PC-9 (cell line): ENCODE measurements around the gene RENBP. TPM values are rescaled to one million over a fixed set of nuclear protein-coding genes. Genes with fewer than 3 reads are reported as not detected.

Source experiments
- BruUV-seq: library from RNA; stranded (reverse); fragments of 400-500 nt; replicated peaks from 2 replicates; lab custom pipeline; 2021; lab: Mats Ljungman, UMichigan
- CTCF ChIA-PET: fragments of 300-600 bp; sonication (Branson Sonifier 250); formaldehyde crosslinking; loops from one replicate; lab custom pipeline; 2022; ENCODE audit warnings: antibody characterized with exemption; lab: Charles Lee
- POLR2A ChIA-PET: fragments of 300-600 bp; sonication (Branson Sonifier 250); formaldehyde crosslinking; loops from one replicate; lab custom pipeline; 2022; ENCODE audit warnings: antibody characterized with exemption; ENCODE audit not compliant: unreplicated experiment; lab: Charles Lee
- DNase-seq, 2 experiments: peaks; one replicate each; pipeline versions ENCODE4 v3.0.0 to v3.0.0-alpha.2; 2015 to 2022; ENCODE audit warnings: mixed read lengths in 1 of 2
- H2AFZ ChIP-seq: fragments of 200-600 bp; sonication (generic); 2 replicates; pipeline ENCODE4 v1.8.1; 2017; ENCODE audit warnings: antibody characterized with exemption
- H3F3A ChIP-seq: fragments of 200-600 bp; sonication (generic); 2 replicates; pipeline ENCODE4 v1.8.1; 2017; ENCODE audit warnings: antibody characterized with exemption, mild to moderate bottlenecking, low read depth; ENCODE audit not compliant: insufficient read depth
- H3K27ac ChIP-seq: fragments of 200-600 bp; sonication (generic); 2 replicates; pipeline ENCODE4 v1.6.1; 2016; ENCODE audit warnings: mixed run types
- H3K27me3 ChIP-seq: fragments of 200-600 bp; sonication (generic); 2 replicates; pipeline ENCODE4 v1.6.1; 2016; ENCODE audit warnings: low read depth, mixed run types; ENCODE audit not compliant: insufficient read depth
- H3K36me3 ChIP-seq: fragments of 200-600 bp; sonication (generic); 2 replicates; pipeline ENCODE4 v1.6.1; 2016; ENCODE audit warnings: low read depth, mixed run types
- H3K4me1 ChIP-seq: fragments of 200-600 bp; sonication (generic); replicated peaks from 2 replicates; pipeline ENCODE4 v1.6.1; 2016; ENCODE audit warnings: mixed run types; ENCODE audit not compliant: insufficient read depth
- H3K4me2 ChIP-seq: fragments of 200-600 bp; sonication (generic); 2 replicates; pipeline ENCODE4 v1.6.1; 2017; ENCODE audit warnings: mixed run types
- H3K4me3 ChIP-seq: fragments of 200-600 bp; sonication (generic); 2 replicates; pipeline ENCODE4 v1.6.1; 2016; ENCODE audit warnings: mixed run types
- H3K79me2 ChIP-seq: fragments of 200-600 bp; sonication (generic); 2 replicates; pipeline ENCODE4 v1.6.1; 2017; ENCODE audit warnings: low read depth, mixed run types
- H3K9me2 ChIP-seq: fragments of 200-600 bp; sonication (generic); 2 replicates; pipeline ENCODE4 v1.8.1; 2017; ENCODE audit warnings: mild to moderate bottlenecking; ENCODE audit not compliant: insufficient read depth
- H3K9me3 ChIP-seq: fragments of 200-600 bp; sonication (generic); 2 replicates; pipeline ENCODE4 v1.8.1; 2016; ENCODE audit warnings: low read depth; ENCODE audit not compliant: insufficient read depth
- H4K20me1 ChIP-seq: fragments of 200-600 bp; sonication (generic); 2 replicates; pipeline ENCODE4 v1.8.1; 2017; ENCODE audit not compliant: insufficient read depth
- CTCF ChIP-seq: fragments of 200-600 bp; sonication (generic); conservative IDR thresholded peaks from 2 replicates; pipeline ENCODE4 v1.6.1; 2017; ENCODE audit warnings: mixed run types, antibody characterized with exemption, mild to moderate bottlenecking, moderate library complexity
- EZH2 ChIP-seq: fragments of 200-600 bp; sonication (generic); IDR thresholded peaks from 2 replicates; pipeline ENCODE4 v1.8.0; 2017; ENCODE audit warnings: antibody characterized with exemption, low read depth
- intact Hi-C: fragments of 100-400 bp; cut with micrococcal nuclease; formaldehyde crosslinking; loops from one replicate; pipeline ENCODE4 v1.10.0; 2022; ENCODE audit not compliant: unreplicated experiment
- total RNA-seq: library from RNA; stranded (reverse); gene quantifications from 2 replicates; pipeline ENCODE4 v1.2.3, GENCODE V29; 2021

The RENBP gene
- total RNA-seq, 1 experiment from 2014 or later, result 6.8 TPM

- peak in 1 of 2 experiments; percentile 40 for DNase-seq
- POLR2A ChIA-PET, result interaction anchor here (0.5 to 0.6 kb wide), 2 partner anchors 9 to 132 kb away, joined by 4 to 7 read pairs; no protein-coding TSS in a partner anchor
- Histone ChIP-seq H2AFZ (no peak within 1 kb of the TSS), H3K9me2 (no peaks in the 10 kb centered on the region), H3K36me3 (no peaks in the 10 kb centered on the region), H4K20me1 (no peaks in the 10 kb centered on the region), H3K27me3 (no peaks in the 10 kb centered on the region), H3K79me2 (no peaks in the 10 kb centered on the region), H3K4me3 (peak within 1 kb of the TSS; percentile 86; the same call in 1 of the 2 replicates), H3K9me3 (no peaks in the 10 kb centered on the region), H3K27ac (peak within 1 kb of the TSS; percentile 86), H3K4me2 (peak within 1 kb of the TSS; percentile 98), H3F3A (peaks cover 18% of the 10 kb centered on the region; the same call in 1 of the 2 replicates), H3K4me1 (peaks cover 17% of the 10 kb centered on the region; the same call in 1 of the 2 replicates)
- TSS peak; percentile 99 for BruUV-seq
- CTCF ChIA-PET, result no interaction called here
- intact Hi-C loops, result no loop called here
- TF ChIP-seq CTCF (no peak), EZH2 (no peak)
Measured at GRCh38 chrX:153925739-153926551, 18.5 kb downstream of the RENBP start, which contains the start of gene ARHGAP4. TSS of gene ARHGAP4 (minus strand) at chrX:153926264. CDS start at chrX:153926202, 62 bp downstream.

DNA sequence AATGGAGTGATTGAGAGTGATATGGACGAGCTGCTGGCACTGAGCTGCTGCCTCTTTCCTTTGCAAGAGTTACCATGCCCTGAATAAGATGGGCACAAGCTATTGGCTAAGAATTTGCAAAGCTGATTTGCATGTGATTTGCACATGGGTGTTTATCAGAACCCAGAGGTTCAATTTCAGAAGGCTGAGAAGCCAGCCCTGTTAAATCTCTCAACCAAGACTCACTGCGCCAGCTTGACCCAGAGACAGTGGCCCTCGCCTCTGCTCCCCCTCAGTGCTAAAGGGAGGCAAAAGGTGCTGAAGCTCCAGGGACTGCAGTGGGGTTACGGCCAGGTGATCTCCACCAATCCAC is 19.1 kb downstream of the RENBP start:
- Histone ChIP-seq H3K4me2 (peak overlapping the region; percentile 26; the same call in 1 of the 2 replicates), H2AFZ (no peak overlapping the region), H3K9me2 (no peaks in the 10 kb centered on the region), H3K79me2 (no peaks in the 10 kb centered on the region), H3K36me3 (no peaks in the 10 kb centered on the region), H3K27me3 (no peaks in the 10 kb centered on the region), H4K20me1 (no peaks in the 10 kb centered on the region), H3K4me3 (no peak overlapping the region), H3K4me1 (peaks cover 17% of the 10 kb centered on the region; the same call in 1 of the 2 replicates), H3F3A (peaks cover 18% of the 10 kb centered on the region; the same call in 1 of the 2 replicates), H3K9me3 (no peaks in the 10 kb centered on the region), H3K27ac (no peak overlapping the region)
- no peak for DNase-seq
- intact Hi-C loops, result no loop called here
- BruUV-seq, result no TSS peak
- ChIA-PET POLR2A (interaction anchor here (0.5 kb wide), 1 partner anchor 8 kb away, joined by 7 read pairs; no protein-coding TSS in a partner anchor), CTCF (interaction anchor here (0.6 kb wide), 1 partner anchor 170 kb away, joined by 6 read pairs; no protein-coding TSS in a partner anchor)
- TF ChIP-seq EZH2, result no peak
- no peak for TF ChIP-seq CTCF

DNA sequence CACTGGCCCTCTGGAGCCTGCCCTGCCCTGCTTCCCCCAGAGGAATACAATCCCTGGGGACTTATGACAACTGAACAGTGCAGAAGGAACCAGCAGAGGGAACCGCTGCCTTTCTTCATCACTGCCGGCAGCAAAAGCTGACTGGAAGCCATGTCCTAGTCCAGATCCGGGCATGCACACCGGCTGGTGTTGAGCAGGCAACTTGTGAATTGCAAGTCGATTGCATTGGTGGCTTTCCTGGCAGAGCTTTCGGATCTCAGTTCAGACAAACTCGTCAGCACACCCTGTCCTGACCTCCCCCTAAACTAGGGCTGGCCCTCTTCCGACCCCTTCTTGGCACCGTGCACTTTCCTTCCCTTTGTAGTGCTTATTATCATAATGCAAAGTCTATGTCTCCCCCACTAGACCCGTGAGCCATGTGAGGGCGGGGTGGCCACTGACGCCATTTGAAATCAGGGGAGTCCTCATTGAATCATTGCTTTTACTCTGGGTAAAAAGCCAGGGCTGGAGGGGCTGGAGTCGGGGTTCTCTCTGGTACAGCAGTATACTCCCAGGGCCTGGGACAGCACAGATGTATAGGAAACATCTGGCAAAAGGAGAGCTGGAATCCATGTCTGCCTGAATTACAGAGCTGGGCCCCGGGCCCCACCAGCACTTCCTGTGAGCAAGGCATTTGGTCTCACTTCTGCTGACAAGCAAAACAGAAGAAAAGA is 20.1 kb downstream of the RENBP start:
- Histone ChIP-seq H3K4me3 (no peak overlapping the region), H3K4me1 (peaks cover 13% of the 10 kb centered on the region; the same call in 1 of the 2 replicates), H2AFZ (no peak overlapping the region), H3K4me2 (no peak overlapping the region), H4K20me1 (no peaks in the 10 kb centered on the region), H3K9me3 (no peaks in the 10 kb centered on the region), H3K27ac (no peak overlapping the region), H3K9me2 (no peaks in the 10 kb centered on the region), H3K79me2 (no peaks in the 10 kb centered on the region), H3F3A (peaks cover 18% of the 10 kb centered on the region; the same call in 1 of the 2 replicates), H3K36me3 (no peaks in the 10 kb centered on the region), H3K27me3 (no peaks in the 10 kb centered on the region)
- TF ChIP-seq EZH2, result no peak
- peak; percentile 32; the same call in 1 of the 2 replicates for TF ChIP-seq CTCF
- BruUV-seq, result no TSS peak
- no peak for DNase-seq
- intact Hi-C loops, result loop anchor here (1.0 kb wide), 1 partner anchor 23 kb away; no protein-coding TSS in a partner anchor
- ChIA-PET CTCF (no interaction called here), POLR2A (no interaction called here)
